ENCODE measurements around the gene RFXAP. TPM values are rescaled to one million over a fixed set of nuclear protein-coding genes. Genes with fewer than 3 reads are reported as not detected.

Gene RFXAP
- polyA plus RNA-seq, 1 donor (not counting 4 experiments of a cell fraction or from before 2014, with no cell fraction given): 2.8 TPM

GRCh38 chr13:36787181-36787580 is 31.8 kb upstream of the RFXAP start:
- no peaks in the 10 kb centered on the region for H3K36me3 ChIP-seq (ENCODE audit: control insufficient read depth in 2 of 2, extremely low read depth in 1 of 2, insufficient read depth in 2 of 2, low read length in 2 of 2)
- H3K79me2 ChIP-seq (ENCODE audit: control insufficient read depth, insufficient read depth, low read length): no peaks in the 10 kb centered on the region
- H3K27ac ChIP-seq (ENCODE audit: control insufficient read depth, insufficient read depth, low read length): no peak overlapping the region
- DNase-seq (ENCODE audit: low read depth, low spot score) (no peak), FAIRE-seq (no peak)
- H3K4me1 ChIP-seq (ENCODE audit: control insufficient read depth, extremely low read depth, insufficient read depth, low read length): no peaks in the 10 kb centered on the region
- H2AFZ ChIP-seq (ENCODE audit: control insufficient read depth, low read length): no peak overlapping the region
- H4K20me1 ChIP-seq (ENCODE audit: control insufficient read depth, extremely low read depth, insufficient read depth, low read length): no peaks in the 10 kb centered on the region
- no peaks in the 10 kb centered on the region for H3K9me3 ChIP-seq (ENCODE audit: control insufficient read depth, low read depth, low read length)
- H3K4me3 ChIP-seq (ENCODE audit: control insufficient read depth in 2 of 3, extremely low read depth in 1 of 3, insufficient read depth in 2 of 3, low read depth in 1 of 3, low read length in 3 of 3): no peak overlapping the region
- H3K27me3 ChIP-seq (ENCODE audit: control insufficient read depth, extremely low read depth, insufficient read depth, low read length): no peaks in the 10 kb centered on the region
- dilution Hi-C loops (cut with MboI; ENCODE audit: extremely low pct_ligation_motif_present, low sequenced_read_pairs): no loop called here
- TF ChIP-seq, protein P1, sequence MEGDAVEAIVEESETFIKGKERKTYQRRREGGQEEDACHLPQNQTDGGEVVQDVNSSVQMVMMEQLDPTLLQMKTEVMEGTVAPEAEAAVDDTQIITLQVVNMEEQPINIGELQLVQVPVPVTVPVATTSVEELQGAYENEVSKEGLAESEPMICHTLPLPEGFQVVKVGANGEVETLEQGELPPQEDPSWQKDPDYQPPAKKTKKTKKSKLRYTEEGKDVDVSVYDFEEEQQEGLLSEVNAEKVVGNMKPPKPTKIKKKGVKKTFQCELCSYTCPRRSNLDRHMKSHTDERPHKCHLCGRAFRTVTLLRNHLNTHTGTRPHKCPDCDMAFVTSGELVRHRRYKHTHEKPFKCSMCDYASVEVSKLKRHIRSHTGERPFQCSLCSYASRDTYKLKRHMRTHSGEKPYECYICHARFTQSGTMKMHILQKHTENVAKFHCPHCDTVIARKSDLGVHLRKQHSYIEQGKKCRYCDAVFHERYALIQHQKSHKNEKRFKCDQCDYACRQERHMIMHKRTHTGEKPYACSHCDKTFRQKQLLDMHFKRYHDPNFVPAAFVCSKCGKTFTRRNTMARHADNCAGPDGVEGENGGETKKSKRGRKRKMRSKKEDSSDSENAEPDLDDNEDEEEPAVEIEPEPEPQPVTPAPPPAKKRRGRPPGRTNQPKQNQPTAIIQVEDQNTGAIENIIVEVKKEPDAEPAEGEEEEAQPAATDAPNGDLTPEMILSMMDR (optimal IDR thresholded peaks at IDR 0.05 in 1 of 3, IDR thresholded peaks at IDR 0.05 in 1 of 3, conservative IDR thresholded peaks at IDR 0.05 in 1 of 3; ENCODE audit: extremely low read depth in 1 of 3, insufficient read depth in 2 of 3, low read length in 3 of 3): no peak
- TF ChIP-seq EZH2 (IDR thresholded peaks at IDR 0.05; ENCODE audit: low read length): no peak
- H3K9ac ChIP-seq (ENCODE audit: control insufficient read depth, extremely low read depth, insufficient read depth, low read length): no peak overlapping the region
- H3K4me2 ChIP-seq (ENCODE audit: control insufficient read depth, extremely low read depth, insufficient read depth, low read depth, low read length): no peak overlapping the region
- H3K9me1 ChIP-seq (ENCODE audit: control insufficient read depth, extremely low read depth, insufficient read depth, low read length): no peaks in the 10 kb centered on the region

DNA sequence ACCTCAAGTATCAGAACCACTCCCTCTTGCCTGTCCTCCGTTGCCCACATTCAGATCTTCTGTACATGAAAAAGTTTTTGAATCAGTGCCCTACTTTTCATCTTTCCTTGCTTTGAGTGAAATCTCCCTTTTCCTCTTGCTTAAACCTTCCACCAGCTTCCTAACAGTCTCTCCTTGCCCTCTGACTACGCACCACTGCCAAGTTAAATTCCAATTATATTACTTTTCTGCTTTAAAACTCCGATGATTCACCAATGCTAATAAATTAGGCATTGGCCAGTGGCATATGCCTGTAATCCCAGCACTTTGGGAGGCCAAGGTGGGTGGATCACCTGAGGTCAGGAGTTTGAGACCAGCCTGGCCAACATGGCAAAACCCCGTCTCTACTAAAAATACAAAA is 30.7 kb upstream of the RFXAP start:
- H3K4me3 ChIP-seq (ENCODE audit: control insufficient read depth in 2 of 3, extremely low read depth in 1 of 3, insufficient read depth in 2 of 3, low read depth in 1 of 3, low read length in 3 of 3): no peak overlapping the region
- no peaks in the 10 kb centered on the region for H3K36me3 ChIP-seq (ENCODE audit: control insufficient read depth in 2 of 2, extremely low read depth in 1 of 2, insufficient read depth in 2 of 2, low read length in 2 of 2)
- H3K27ac ChIP-seq (ENCODE audit: control insufficient read depth, insufficient read depth, low read length): no peak overlapping the region
- dilution Hi-C loops (cut with MboI; ENCODE audit: extremely low pct_ligation_motif_present, low sequenced_read_pairs): no loop called here
- no peak overlapping the region for H2AFZ ChIP-seq (ENCODE audit: control insufficient read depth, low read length)
- H3K27me3 ChIP-seq (ENCODE audit: control insufficient read depth, extremely low read depth, insufficient read depth, low read length): no peaks in the 10 kb centered on the region
- H3K4me2 ChIP-seq (ENCODE audit: control insufficient read depth, extremely low read depth, insufficient read depth, low read depth, low read length): no peak overlapping the region
- no peak for FAIRE-seq
- H3K79me2 ChIP-seq (ENCODE audit: control insufficient read depth, insufficient read depth, low read length): no peaks in the 10 kb centered on the region
- H3K4me1 ChIP-seq (ENCODE audit: control insufficient read depth, extremely low read depth, insufficient read depth, low read length): no peaks in the 10 kb centered on the region
- no peaks in the 10 kb centered on the region for H4K20me1 ChIP-seq (ENCODE audit: control insufficient read depth, extremely low read depth, insufficient read depth, low read length)
- H3K9me1 ChIP-seq (ENCODE audit: control insufficient read depth, extremely low read depth, insufficient read depth, low read length): no peaks in the 10 kb centered on the region
- DNase-seq (ENCODE audit: low read depth, low spot score): no peak
- TF ChIP-seq, protein P1 (optimal IDR thresholded peaks at IDR 0.05 in 1 of 3, IDR thresholded peaks at IDR 0.05 in 1 of 3, conservative IDR thresholded peaks at IDR 0.05 in 1 of 3; ENCODE audit: extremely low read depth in 1 of 3, insufficient read depth in 2 of 3, low read length in 3 of 3): no peak
- TF ChIP-seq EZH2 (IDR thresholded peaks at IDR 0.05; ENCODE audit: low read length): no peak
- no peaks in the 10 kb centered on the region for H3K9me3 ChIP-seq (ENCODE audit: control insufficient read depth, low read depth, low read length)
- no peak overlapping the region for H3K9ac ChIP-seq (ENCODE audit: control insufficient read depth, extremely low read depth, insufficient read depth, low read length)

Data from keratinocyte (primary cell).